HG03460 (cell line): ENCODE results near the gene CFB.
"Not testable (repeated sequence)": the region's sequence is repeated elsewhere in the genome, so short reads cannot be mapped to it uniquely, and the experiment has no call there.

Experiments
- ATAC-seq: cut with Tn5 transposase; IDR thresholded peaks from one replicate; pipeline ENCODE4 v1.9.1; 2021; ENCODE audit not compliant: unreplicated experiment

The CFB gene

GRCh38 chr6:31945507-31946369 is at the start of gene CFB:
CFB (plus strand) TSS chr6:31946095; CDS start chr6:31946222, 127 bp downstream.
- ATAC-seq: no peak

GRCh38 chr6:31896493-31896855 is 49.4 kb upstream of the CFB start:
- ATAC-seq: no peak

DNA sequence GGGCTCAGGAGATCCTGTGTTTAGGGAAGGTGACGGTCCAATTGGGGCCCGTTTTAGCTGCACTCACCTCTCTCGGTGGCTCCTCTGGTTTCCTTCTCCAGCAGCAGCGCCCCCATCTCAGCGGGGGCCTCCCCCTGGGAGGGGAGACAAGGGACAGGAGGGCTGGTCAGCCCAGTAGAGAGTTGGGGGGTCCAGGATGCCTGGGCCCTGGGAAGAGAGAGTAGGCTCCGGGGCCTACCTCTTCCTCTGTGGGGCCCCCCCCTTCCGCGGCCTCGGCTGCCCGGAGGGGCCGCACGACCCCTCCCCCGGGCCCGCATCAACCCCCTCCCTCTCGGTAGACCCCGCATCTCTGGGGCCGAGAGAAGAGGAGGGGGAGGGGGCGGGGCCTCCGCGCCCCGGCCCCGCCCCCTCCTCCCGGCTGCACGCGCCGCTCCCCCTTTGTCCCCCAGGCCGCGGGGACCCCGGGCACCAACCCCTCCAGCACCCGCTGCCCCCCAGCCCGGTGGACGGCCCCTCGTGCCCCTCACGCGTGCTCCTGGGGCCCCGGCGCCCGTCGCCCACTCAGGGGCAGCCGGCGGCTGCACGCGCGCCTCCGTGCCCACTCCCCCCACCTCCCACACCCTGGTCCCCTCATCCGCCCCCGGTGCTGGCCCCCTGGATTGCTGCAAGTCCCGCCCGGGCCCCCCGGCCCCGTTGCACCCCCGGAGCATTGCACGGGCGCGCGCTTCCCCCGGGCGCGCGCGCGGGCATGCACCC is 48.9 kb upstream of the CFB start:
- ATAC-seq: no peak

GRCh38 chr6:31897612-31898382 is 48.1 kb upstream of the CFB start, which contains the start of gene EHMT2:
EHMT2 (minus strand) TSS chr6:31897698; CDS start chr6:31897677, 21 bp downstream.
- peak; percentile 44 for ATAC-seq

- no peak for ATAC-seq
Observed at GRCh38 chr6:31898383-31899011, 47.4 kb upstream of the CFB start.

DNA sequence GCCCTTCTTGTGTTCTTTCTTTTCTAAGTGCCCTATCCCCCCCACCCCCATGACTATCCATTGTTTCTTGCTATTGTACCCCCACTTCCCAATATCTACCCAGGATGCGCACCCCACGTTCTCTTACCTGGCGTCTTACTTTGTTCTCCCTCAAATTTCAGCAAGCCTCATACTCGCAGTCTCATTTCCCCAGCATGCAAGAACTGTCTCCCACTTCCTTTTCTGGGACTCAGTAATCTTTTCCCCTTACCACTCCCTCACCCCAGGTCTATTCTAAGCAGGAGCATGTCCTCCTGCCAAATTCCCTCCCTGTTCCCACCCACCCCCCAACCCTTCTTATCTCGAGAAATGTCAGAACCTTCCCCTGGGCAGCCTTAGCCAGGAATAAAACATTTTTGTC is 46.7 kb upstream of the CFB start:
- ATAC-seq: no peak

DNA sequence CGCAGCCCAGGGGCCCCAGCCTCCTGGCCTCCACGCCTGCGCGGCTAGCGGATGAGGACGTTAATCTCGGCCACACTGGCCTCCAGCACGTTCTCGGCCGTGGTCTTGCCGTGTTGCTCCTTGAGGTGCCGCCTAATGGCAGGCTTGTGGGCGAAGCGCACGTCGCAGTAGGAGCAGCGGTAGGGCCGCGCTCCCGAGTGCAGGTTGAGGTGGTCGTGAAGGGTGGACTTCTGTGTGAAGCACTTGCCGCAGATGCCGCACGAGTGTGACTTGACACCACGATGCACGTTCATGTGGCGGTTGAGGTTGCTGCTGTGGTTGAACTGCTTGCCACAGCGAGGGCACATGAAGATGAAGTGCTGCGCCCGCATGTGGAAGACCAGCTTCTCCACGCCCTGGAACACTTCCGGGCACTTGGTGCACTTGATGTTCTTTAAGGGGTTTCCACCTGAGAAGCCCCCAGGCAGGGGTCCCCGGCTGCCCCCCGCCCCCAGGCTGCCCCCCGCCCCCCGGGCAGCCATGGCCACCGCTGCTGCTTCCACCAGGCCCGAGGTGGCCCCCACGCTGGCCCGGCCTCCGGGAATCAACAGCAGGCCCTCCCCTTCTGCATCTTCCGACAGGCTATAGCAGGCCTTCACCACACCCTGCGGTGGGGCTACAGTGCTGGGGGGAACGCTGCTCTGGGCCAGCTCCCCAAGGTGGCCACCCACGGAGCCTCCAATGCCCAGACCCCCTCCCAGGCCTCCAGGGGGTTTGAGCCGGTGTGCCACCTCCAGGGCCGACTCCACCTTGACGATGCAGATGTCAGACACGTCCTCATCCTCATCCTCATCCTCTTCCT is 45.8 kb upstream of the CFB start:
- no peak for ATAC-seq

- no peak for ATAC-seq
Observed at GRCh38 chr6:31900917-31901414, 44.9 kb upstream of the CFB start.

DNA sequence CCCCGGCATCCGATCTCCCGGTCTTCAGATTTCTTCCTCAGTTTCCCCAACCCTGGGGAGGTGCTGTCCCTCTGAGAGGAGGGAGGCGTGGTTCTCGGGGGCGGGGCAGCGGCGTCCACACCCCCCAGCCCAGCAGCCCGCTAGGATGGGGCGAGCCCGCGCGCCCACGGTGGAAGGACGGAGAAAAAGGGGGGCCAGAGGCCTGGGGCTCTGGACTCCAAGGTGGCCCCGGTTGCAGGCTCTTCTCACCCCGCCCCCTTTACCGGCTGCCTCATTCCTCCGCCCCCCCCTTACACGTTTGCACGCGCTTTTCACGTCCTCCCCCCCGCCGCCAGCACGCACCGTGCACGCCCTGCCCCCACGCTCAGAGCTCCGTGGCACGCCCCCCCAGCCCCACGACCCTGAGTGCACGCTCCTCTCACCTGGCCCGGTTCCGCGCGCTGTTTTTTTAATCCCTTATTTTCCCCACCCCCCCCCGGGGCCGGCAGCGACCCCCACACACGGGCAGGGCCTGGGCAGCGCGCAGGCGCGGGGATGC is 44.4 kb upstream of the CFB start:
- no peak for ATAC-seq

DNA sequence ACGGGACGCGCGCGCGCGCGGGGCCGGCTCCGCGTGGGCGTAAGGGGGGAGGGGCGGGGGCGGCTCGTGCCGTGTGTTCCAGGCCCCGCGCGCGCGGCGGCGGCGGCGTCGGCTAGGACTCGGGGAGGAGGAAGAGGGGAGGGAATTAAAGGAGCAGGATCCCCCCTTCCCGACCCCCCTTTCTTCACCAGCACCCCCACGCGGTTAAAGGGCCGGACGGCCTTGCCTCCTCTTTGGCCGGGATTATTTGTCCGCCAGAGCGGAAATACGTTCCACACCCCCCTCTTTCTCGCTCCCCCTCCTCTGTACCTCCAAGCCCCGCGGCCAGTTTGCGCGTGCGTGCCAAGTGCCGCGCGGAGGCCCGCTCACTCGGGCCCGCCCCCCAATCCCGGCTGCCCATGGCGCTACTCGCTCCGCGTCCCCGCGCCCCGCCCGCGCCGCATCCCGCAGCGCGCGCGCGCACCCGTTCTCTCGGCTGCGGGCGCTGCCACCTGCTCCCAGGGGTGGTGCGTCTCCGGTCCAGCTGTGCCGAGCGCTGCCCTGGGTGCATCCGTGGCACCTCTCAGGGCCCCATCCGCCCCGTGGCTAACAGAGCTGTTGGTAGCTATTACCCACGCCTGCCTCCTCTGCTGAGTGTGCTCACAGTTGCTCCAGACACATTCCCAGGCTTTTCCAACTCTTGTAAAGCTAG is 43.8 kb upstream of the CFB start, which contains the start of gene ZBTB12:
Gene ZBTB12 (minus strand): TSS at position 134 of the 691 bp plus-strand sequence. CDS start 781 bp downstream, outside the sequence.
- ATAC-seq: no peak

DNA sequence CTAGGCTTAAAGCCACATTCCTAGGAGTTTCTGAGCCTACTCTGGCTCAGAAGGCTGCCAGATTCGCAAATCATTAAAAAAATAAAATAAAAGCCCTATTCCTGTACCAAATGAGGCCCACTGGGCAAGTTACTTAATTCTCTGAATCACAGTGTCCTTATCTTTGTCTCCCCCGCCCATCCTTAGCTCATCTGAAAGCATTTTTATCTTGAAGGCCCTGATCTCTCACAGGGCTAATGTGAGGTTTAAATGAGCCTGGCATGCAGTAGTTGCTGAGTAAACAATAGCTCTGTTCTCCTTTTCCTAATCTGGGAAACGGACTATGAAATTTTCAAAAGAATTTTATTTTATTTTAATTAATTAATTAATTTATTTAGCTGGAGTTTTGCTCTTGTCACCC is 41.9 kb upstream of the CFB start:
- no peak for ATAC-seq

DNA sequence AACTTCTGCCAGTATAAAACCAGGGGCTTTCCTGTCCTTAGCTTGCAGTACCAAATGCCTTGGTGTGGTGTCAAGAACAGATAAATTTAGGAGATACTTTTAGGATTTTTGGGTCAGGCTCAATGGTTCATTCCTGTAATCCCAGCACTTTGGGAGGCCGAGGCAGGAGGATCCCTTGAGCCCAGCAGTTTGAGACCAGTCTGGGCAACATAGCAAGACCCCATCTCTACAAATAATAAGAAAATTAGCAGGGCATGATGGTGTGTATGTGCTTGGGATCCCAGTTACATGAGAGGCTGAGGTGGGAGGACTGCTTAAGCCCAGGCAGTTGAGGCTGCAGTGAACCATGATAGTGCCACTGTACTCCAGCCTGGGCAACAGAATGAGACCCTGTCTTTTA is 40.9 kb upstream of the CFB start:
- ATAC-seq: no peak

DNA sequence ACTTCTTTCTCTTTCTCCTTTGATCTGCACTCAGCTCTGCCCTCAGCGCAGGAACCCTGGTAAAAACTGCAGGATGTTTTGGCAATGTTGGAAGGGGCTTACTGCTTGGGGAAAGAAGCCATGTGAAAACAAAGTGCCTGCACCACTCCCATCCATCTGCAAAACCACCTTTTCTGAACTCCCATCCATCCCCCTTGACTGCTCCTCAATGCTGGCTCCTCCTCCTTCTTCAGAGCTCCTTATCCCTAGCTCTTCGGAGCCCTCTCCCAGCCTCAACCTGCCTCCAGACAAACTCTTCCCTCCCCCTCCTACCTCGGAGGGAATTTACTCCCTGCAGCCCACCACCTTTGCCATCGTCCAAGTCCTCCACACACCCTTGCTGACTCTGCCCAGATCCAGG is 39.8 kb upstream of the CFB start:
- ATAC-seq: no peak

DNA sequence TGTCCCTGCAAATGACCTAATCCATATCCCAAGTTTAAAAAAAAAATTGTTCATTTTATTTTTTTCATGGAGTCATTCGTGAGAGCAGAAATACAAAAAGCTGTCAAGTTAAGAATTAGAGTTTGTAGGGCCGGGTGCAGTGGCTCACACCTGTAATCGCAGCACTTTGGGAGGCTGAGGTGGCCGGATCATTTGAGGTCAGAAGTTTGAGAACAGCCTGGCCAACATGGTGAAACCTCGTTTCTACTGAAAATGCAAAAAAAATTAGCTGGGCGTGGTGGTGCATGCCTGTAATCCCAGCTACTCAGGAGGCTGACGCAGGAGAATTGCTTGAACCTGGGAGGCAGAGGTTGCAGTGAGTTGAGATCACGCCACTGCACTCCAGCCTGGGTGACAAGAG is 39.2 kb upstream of the CFB start:
- not testable (repeated sequence) for ATAC-seq

DNA sequence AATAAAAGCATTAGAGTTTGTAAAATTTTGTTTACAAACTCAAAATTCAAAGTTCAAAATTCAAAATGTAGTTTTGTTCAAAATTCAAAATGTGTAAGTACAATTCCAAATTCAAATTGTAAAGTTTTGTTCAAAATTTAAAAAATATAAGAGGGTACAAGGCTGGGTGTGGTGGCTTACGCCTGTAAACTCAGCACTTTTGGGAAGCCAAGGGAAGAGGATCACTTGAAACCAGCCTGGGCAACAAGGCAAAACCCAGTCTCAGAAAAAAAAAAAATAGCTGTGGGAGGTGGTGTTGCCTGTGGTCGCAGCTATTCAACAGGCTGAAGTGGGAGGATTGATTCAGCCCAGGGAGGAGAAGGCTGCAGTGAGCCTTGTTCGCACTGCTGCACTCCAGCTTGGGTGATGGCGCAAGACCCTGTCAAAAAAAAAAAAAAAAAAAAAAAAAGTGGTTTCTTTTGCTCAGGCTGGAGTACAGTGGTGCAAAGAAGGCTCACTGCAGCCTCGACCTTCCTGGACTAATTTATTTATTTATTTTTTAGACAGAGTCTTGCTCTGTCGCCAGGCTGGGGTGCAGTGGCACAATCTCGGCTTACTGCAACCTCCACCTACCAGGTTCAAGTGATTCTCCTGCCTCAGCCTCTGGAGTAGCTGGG is 38.6 kb upstream of the CFB start:
- no peak for ATAC-seq

GRCh38 chr6:31908255-31908654 is 37.6 kb upstream of the CFB start:
- not testable (repeated sequence) for ATAC-seq

DNA sequence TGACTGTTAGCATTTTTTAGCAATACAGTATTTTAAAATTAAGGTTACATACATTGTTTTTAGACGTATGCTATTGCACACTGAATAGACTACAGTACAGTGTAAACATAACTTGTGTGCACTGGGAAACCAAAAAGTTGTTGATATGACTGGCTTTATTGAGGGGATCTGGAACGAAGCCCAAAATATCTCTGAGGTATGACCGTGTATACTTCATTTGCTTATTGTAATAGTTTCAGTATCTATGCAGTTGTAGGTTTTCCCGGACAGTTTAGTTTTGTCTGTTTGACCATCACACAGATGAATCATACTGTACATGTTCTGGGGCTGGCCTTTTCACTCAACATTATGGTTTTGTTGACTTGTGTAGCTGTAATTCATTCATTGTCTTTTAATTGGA is 37.1 kb upstream of the CFB start:
- ATAC-seq: peak; percentile 76

GRCh38 chr6:31909298-31909697 is 36.6 kb upstream of the CFB start:
- not testable (repeated sequence) for ATAC-seq
